ENCODE data around the gene STT3A.

Gene STT3A

GRCh38 chr11:125554038-125554437 lies 38.6 kb upstream of the STT3A start:
- no CpG with 5 or more reads among the region's 3 CpGs for WGBS (ENCODE audit: extremely low coverage, insufficient coverage, low lambda C conversion rate)
- Histone ChIP-seq H2BK15ac (replicated peaks; ENCODE audit: low read depth) (no peak overlapping the region), H3K27ac (ENCODE audit: low read depth, low read length) (no peak overlapping the region)

GRCh38 chr11:125559888-125560287 lies 32.8 kb upstream of the STT3A start:
- no peak overlapping the region for H3K4me2 ChIP-seq (ENCODE audit: low read length)
- no peak overlapping the region for H4K8ac ChIP-seq (ENCODE audit: low read depth, low read length)
- no peak overlapping the region for H2AK5ac ChIP-seq (ENCODE audit: low read length)
- H2BK120ac ChIP-seq (ENCODE audit: low read depth, low read length) = no peak overlapping the region
- no peaks in the 10 kb centered on the region for H3K36me3 ChIP-seq (ENCODE audit: control insufficient read depth, insufficient read depth, low read length)
- H3K23ac ChIP-seq (ENCODE audit: low read length) = no peak overlapping the region
- H3K4me1 ChIP-seq (ENCODE audit: control insufficient read depth, low read depth, low read length) = no peaks in the 10 kb centered on the region
- no peaks in the 10 kb centered on the region for H3K79me2 ChIP-seq (ENCODE audit: control insufficient read depth, insufficient read depth, low read length)
- H2BK5ac ChIP-seq (ENCODE audit: low read length) = no peak overlapping the region
- H3K27me3 ChIP-seq (ENCODE audit: insufficient read depth, low read length, poor library complexity) = no peaks in the 10 kb centered on the region
- DNase-seq = no peak
- H3K9ac ChIP-seq (ENCODE audit: low read length) = no peak overlapping the region
- H2BK15ac ChIP-seq (replicated peaks; ENCODE audit: low read depth) = no peak overlapping the region
- no peak overlapping the region for H3K4ac ChIP-seq (ENCODE audit: low read depth, low read length)
- H3K27ac ChIP-seq (ENCODE audit: low read depth, low read length) = no peak overlapping the region
- no peak overlapping the region for H4K5ac ChIP-seq (ENCODE audit: low read length)
- no peak overlapping the region for H3K56ac ChIP-seq (ENCODE audit: low read length)
- H3K79me1 ChIP-seq (ENCODE audit: low read length) = no peaks in the 10 kb centered on the region
- WGBS (ENCODE audit: extremely low coverage, insufficient coverage, low lambda C conversion rate) = no CpG with 5 or more reads among the region's 3 CpGs
- no peak overlapping the region for H3K18ac ChIP-seq (ENCODE audit: low read length)
- no peak overlapping the region for H3K4me3 ChIP-seq (ENCODE audit: low read length)

More at GRCh38 chr11:125554038-125554437, 38.6 kb upstream of the STT3A start:
- no peaks in the 10 kb centered on the region for H3K79me2 ChIP-seq (ENCODE audit: control insufficient read depth, insufficient read depth, low read length)
- no peak overlapping the region for H3K56ac ChIP-seq (ENCODE audit: low read length)
- no peak overlapping the region for H2BK120ac ChIP-seq (ENCODE audit: low read depth, low read length)
- H3K9ac ChIP-seq (ENCODE audit: low read length) = no peak overlapping the region
- no peak overlapping the region for H2AK5ac ChIP-seq (ENCODE audit: low read length)
- no peak for DNase-seq
- H3K4ac ChIP-seq (ENCODE audit: low read depth, low read length) = no peak overlapping the region
- H3K4me1 ChIP-seq (ENCODE audit: control insufficient read depth, low read depth, low read length) = no peaks in the 10 kb centered on the region
- H4K8ac ChIP-seq (ENCODE audit: low read depth, low read length) = no peak overlapping the region
- H3K4me3 ChIP-seq (ENCODE audit: low read length) = peak overlapping the region; percentile 16
- H3K27me3 ChIP-seq (ENCODE audit: insufficient read depth, low read length, poor library complexity) = no peaks in the 10 kb centered on the region
- H2BK5ac ChIP-seq (ENCODE audit: low read length) = no peak overlapping the region
- H3K4me2 ChIP-seq (ENCODE audit: low read length) = no peak overlapping the region
- H3K23ac ChIP-seq (ENCODE audit: low read length) = no peak overlapping the region
- H3K18ac ChIP-seq (ENCODE audit: low read length) = no peak overlapping the region
- no peak overlapping the region for H4K5ac ChIP-seq (ENCODE audit: low read length)
- H3K36me3 ChIP-seq (ENCODE audit: control insufficient read depth, insufficient read depth, low read length) = no peaks in the 10 kb centered on the region
- H3K79me1 ChIP-seq (ENCODE audit: low read length) = no peaks in the 10 kb centered on the region

GRCh38 chr11:125561924-125562323 lies 30.7 kb upstream of the STT3A start:
- H3K23ac ChIP-seq (ENCODE audit: low read length) = no peak overlapping the region

GRCh38 chr11:125562430-125562829 lies 30.2 kb upstream of the STT3A start:
- Histone ChIP-seq H3K4ac (ENCODE audit: low read depth, low read length) (no peak overlapping the region), H3K9ac (ENCODE audit: low read length) (no peak overlapping the region), H2BK120ac (ENCODE audit: low read depth, low read length) (no peak overlapping the region), H2BK5ac (ENCODE audit: low read length) (no peak overlapping the region), H3K23ac (ENCODE audit: low read length) (no peak overlapping the region), H3K79me2 (ENCODE audit: control insufficient read depth, insufficient read depth, low read length) (no peaks in the 10 kb centered on the region), H4K5ac (ENCODE audit: low read length) (no peak overlapping the region), H3K27ac (ENCODE audit: low read depth, low read length) (no peak overlapping the region), H3K4me1 (ENCODE audit: control insufficient read depth, low read depth, low read length) (no peaks in the 10 kb centered on the region), H2AK5ac (ENCODE audit: low read length) (no peak overlapping the region), H3K56ac (ENCODE audit: low read length) (no peak overlapping the region), H3K27me3 (ENCODE audit: insufficient read depth, low read length, poor library complexity) (no peaks in the 10 kb centered on the region), H3K79me1 (ENCODE audit: low read length) (no peaks in the 10 kb centered on the region), H3K36me3 (ENCODE audit: control insufficient read depth, insufficient read depth, low read length) (no peaks in the 10 kb centered on the region), H2BK15ac (replicated peaks; ENCODE audit: low read depth) (no peak overlapping the region), H4K8ac (ENCODE audit: low read depth, low read length) (no peak overlapping the region), H3K18ac (ENCODE audit: low read length) (no peak overlapping the region), H3K4me3 (ENCODE audit: low read length) (no peak overlapping the region), H3K4me2 (ENCODE audit: low read length) (no peak overlapping the region)
- no CpG with 5 or more reads among the region's 4 CpGs for WGBS (ENCODE audit: extremely low coverage, insufficient coverage, low lambda C conversion rate)
- no peak for DNase-seq

More at GRCh38 chr11:125561924-125562323, 30.7 kb upstream of the STT3A start:
- H3K79me2 ChIP-seq (ENCODE audit: control insufficient read depth, insufficient read depth, low read length) = no peaks in the 10 kb centered on the region
- H3K56ac ChIP-seq (ENCODE audit: low read length) = no peak overlapping the region
- H2BK15ac ChIP-seq (replicated peaks; ENCODE audit: low read depth) = no peak overlapping the region
- H3K27ac ChIP-seq (ENCODE audit: low read depth, low read length) = no peak overlapping the region
- no peak overlapping the region for H3K4me2 ChIP-seq (ENCODE audit: low read length)
- no CpG with 5 or more reads among the region's 1 CpG for WGBS (ENCODE audit: extremely low coverage, insufficient coverage, low lambda C conversion rate)
- H3K27me3 ChIP-seq (ENCODE audit: insufficient read depth, low read length, poor library complexity) = no peaks in the 10 kb centered on the region
- H4K8ac ChIP-seq (ENCODE audit: low read depth, low read length) = no peak overlapping the region
- H3K4me3 ChIP-seq (ENCODE audit: low read length) = no peak overlapping the region
- H3K4me1 ChIP-seq (ENCODE audit: control insufficient read depth, low read depth, low read length) = no peaks in the 10 kb centered on the region
- no peak overlapping the region for H2BK5ac ChIP-seq (ENCODE audit: low read length)
- no peak overlapping the region for H3K9ac ChIP-seq (ENCODE audit: low read length)
- no peak for DNase-seq
- no peaks in the 10 kb centered on the region for H3K79me1 ChIP-seq (ENCODE audit: low read length)
- no peak overlapping the region for H2BK120ac ChIP-seq (ENCODE audit: low read depth, low read length)
- no peak overlapping the region for H3K18ac ChIP-seq (ENCODE audit: low read length)
- no peaks in the 10 kb centered on the region for H3K36me3 ChIP-seq (ENCODE audit: control insufficient read depth, insufficient read depth, low read length)
- H2AK5ac ChIP-seq (ENCODE audit: low read length) = no peak overlapping the region
- no peak overlapping the region for H4K5ac ChIP-seq (ENCODE audit: low read length)
- no peak overlapping the region for H3K4ac ChIP-seq (ENCODE audit: low read depth, low read length)

GRCh38 chr11:125564357-125564756 lies 28.3 kb upstream of the STT3A start:
- H3K56ac ChIP-seq (ENCODE audit: low read length) = no peak overlapping the region
- H3K9ac ChIP-seq (ENCODE audit: low read length) = no peak overlapping the region
- no peak overlapping the region for H4K5ac ChIP-seq (ENCODE audit: low read length)
- DNase-seq = no peak
- no peak overlapping the region for H4K8ac ChIP-seq (ENCODE audit: low read depth, low read length)
- H2BK5ac ChIP-seq (ENCODE audit: low read length) = no peak overlapping the region
- no peak overlapping the region for H3K4ac ChIP-seq (ENCODE audit: low read depth, low read length)
- no peaks in the 10 kb centered on the region for H3K79me2 ChIP-seq (ENCODE audit: control insufficient read depth, insufficient read depth, low read length)
- no peak overlapping the region for H3K18ac ChIP-seq (ENCODE audit: low read length)
- no peak overlapping the region for H2BK120ac ChIP-seq (ENCODE audit: low read depth, low read length)
- no peaks in the 10 kb centered on the region for H3K27me3 ChIP-seq (ENCODE audit: insufficient read depth, low read length, poor library complexity)
- H2AK5ac ChIP-seq (ENCODE audit: low read length) = no peak overlapping the region
- no CpG with 5 or more reads among the region's 3 CpGs for WGBS (ENCODE audit: extremely low coverage, insufficient coverage, low lambda C conversion rate)
- H3K27ac ChIP-seq (ENCODE audit: low read depth, low read length) = no peak overlapping the region
- no peak overlapping the region for H2BK15ac ChIP-seq (replicated peaks; ENCODE audit: low read depth)
- H3K36me3 ChIP-seq (ENCODE audit: control insufficient read depth, insufficient read depth, low read length) = no peaks in the 10 kb centered on the region
- no peaks in the 10 kb centered on the region for H3K79me1 ChIP-seq (ENCODE audit: low read length)
- no peak overlapping the region for H3K4me3 ChIP-seq (ENCODE audit: low read length)
- H3K4me1 ChIP-seq (ENCODE audit: control insufficient read depth, low read depth, low read length) = no peaks in the 10 kb centered on the region
- no peak overlapping the region for H3K4me2 ChIP-seq (ENCODE audit: low read length)
- H3K23ac ChIP-seq (ENCODE audit: low read length) = no peak overlapping the region

GRCh38 chr11:125566235-125566634 lies 26.4 kb upstream of the STT3A start:
- Histone ChIP-seq H2AK5ac (ENCODE audit: low read length) (no peak overlapping the region), H3K18ac (ENCODE audit: low read length) (no peak overlapping the region), H3K56ac (ENCODE audit: low read length) (no peak overlapping the region), H3K4me3 (ENCODE audit: low read length) (no peak overlapping the region), H3K4me1 (ENCODE audit: control insufficient read depth, low read depth, low read length) (peaks cover 4% of the 10 kb centered on the region), H4K8ac (ENCODE audit: low read depth, low read length) (no peak overlapping the region), H3K79me1 (ENCODE audit: low read length) (peaks cover 12% of the 10 kb centered on the region), H3K79me2 (ENCODE audit: control insufficient read depth, insufficient read depth, low read length) (peaks cover 14% of the 10 kb centered on the region), H2BK5ac (ENCODE audit: low read length) (no peak overlapping the region), H3K36me3 (ENCODE audit: control insufficient read depth, insufficient read depth, low read length) (no peaks in the 10 kb centered on the region), H3K9ac (ENCODE audit: low read length) (no peak overlapping the region), H3K23ac (ENCODE audit: low read length) (no peak overlapping the region), H3K4ac (ENCODE audit: low read depth, low read length) (no peak overlapping the region), H3K4me2 (ENCODE audit: low read length) (no peak overlapping the region), H3K27ac (ENCODE audit: low read depth, low read length) (no peak overlapping the region), H2BK120ac (ENCODE audit: low read depth, low read length) (no peak overlapping the region), H4K5ac (ENCODE audit: low read length) (no peak overlapping the region), H3K27me3 (ENCODE audit: insufficient read depth, low read length, poor library complexity) (no peaks in the 10 kb centered on the region), H2BK15ac (replicated peaks; ENCODE audit: low read depth) (no peak overlapping the region)
- DNase-seq = no peak
- WGBS (ENCODE audit: extremely low coverage, insufficient coverage, low lambda C conversion rate) = no CpG with 5 or more reads among the region's 4 CpGs

All from mesendoderm (in vitro differentiated cells).